GM12878 (cell line): ENCODE data around the gene CAVIN2.

Experiments used
- E2F4 ChIP-seq: IDR thresholded peaks from 2 replicates; pipeline ENCODE4 v1.6.1; 2012; ENCODE audit warnings: low read depth, low read length, improper control_type of control experiment
- EGR1 ChIP-seq, 2 experiments: IDR thresholded peaks; 1 replicate in 1 of 2; 2 replicates in 1 of 2; pipeline ENCODE4 v1.6.1; 2011 to 2012; ENCODE audit warnings: low read depth in 2 of 2, low read length in 2 of 2, borderline replicate concordance in 1 of 2, mild to moderate bottlenecking in 1 of 2, moderate library complexity in 1 of 2
- EP300 ChIP-seq, 2 experiments: fragments of 150-350 bp in 1 of 2; IDR thresholded peaks; 2 replicates each; pipeline ENCODE4 v1.6.1; 2011 to 2012; ENCODE audit warnings: low read depth in 2 of 2, low read length in 2 of 2, borderline replicate concordance in 1 of 2, improper control_type of control experiment in 1 of 2, inconsistent platforms in 1 of 2; ENCODE audit not compliant: control insufficient read depth in 1 of 2
- FOXK2 ChIP-seq: fragments of 450-650 bp; IDR thresholded peaks from 2 replicates; pipeline ENCODE4 v1.6.1; 2017; ENCODE audit warnings: mild to moderate bottlenecking, moderate library complexity
- MAX ChIP-seq: IDR thresholded peaks from 2 replicates; pipeline ENCODE4 v1.6.1; 2012; ENCODE audit warnings: low read depth, low read length, improper control_type of control experiment
- MXI1 ChIP-seq: fragments of 150-350 bp; IDR thresholded peaks from 2 replicates; pipeline ENCODE4 v1.6.1; 2011; ENCODE audit warnings: low read depth, mild to moderate bottlenecking, inconsistent platforms, low read length, improper control_type of control experiment
- NBN ChIP-seq: fragments of 450-650 bp; IDR thresholded peaks from 2 replicates; pipeline ENCODE4 v1.6.1; 2016
- NRF1 ChIP-seq: conservative IDR thresholded peaks from 2 replicates; pipeline ENCODE4 v1.6.1; 2011; ENCODE audit warnings: mild to moderate bottlenecking, low read depth, low read length, improper control_type of control experiment
- POLR2A ChIP-seq: IDR thresholded peaks from 2 replicates; pipeline ENCODE4 v1.6.1; 2011; ENCODE audit warnings: low read depth, mild to moderate bottlenecking, low read length
- STAT3 ChIP-seq: IDR thresholded peaks from 2 replicates; pipeline ENCODE4 v1.6.1; 2011; ENCODE audit warnings: low read depth, low read length, improper control_type of control experiment
- TAF1 ChIP-seq: IDR thresholded peaks from 2 replicates; pipeline ENCODE4 v1.6.1; 2011; ENCODE audit warnings: mild to moderate bottlenecking, low read depth, low read length, borderline replicate concordance
- TF ChIP-seq, protein P1 (sequence below), 3 experiments: IDR thresholded peaks in 2 of 3; conservative IDR thresholded peaks in 1 of 3; 2 replicates each; pipeline ENCODE4 v1.5.1; 2011; ENCODE audit warnings: low read depth in 3 of 3, low read length in 3 of 3, mild to moderate bottlenecking in 3 of 3, control low read depth in 2 of 3, moderate library complexity in 2 of 3, inconsistent platforms in 1 of 3, mixed read lengths in 1 of 3; ENCODE audit not compliant: control insufficient read depth in 2 of 3, insufficient read depth in 1 of 3; ENCODE audit errors: extremely low read depth in 1 of 3

GRCh38 chr2:191851158-191851557, 4.3 kb upstream of the CAVIN2 start:
- TF ChIP-seq, protein P1, sequence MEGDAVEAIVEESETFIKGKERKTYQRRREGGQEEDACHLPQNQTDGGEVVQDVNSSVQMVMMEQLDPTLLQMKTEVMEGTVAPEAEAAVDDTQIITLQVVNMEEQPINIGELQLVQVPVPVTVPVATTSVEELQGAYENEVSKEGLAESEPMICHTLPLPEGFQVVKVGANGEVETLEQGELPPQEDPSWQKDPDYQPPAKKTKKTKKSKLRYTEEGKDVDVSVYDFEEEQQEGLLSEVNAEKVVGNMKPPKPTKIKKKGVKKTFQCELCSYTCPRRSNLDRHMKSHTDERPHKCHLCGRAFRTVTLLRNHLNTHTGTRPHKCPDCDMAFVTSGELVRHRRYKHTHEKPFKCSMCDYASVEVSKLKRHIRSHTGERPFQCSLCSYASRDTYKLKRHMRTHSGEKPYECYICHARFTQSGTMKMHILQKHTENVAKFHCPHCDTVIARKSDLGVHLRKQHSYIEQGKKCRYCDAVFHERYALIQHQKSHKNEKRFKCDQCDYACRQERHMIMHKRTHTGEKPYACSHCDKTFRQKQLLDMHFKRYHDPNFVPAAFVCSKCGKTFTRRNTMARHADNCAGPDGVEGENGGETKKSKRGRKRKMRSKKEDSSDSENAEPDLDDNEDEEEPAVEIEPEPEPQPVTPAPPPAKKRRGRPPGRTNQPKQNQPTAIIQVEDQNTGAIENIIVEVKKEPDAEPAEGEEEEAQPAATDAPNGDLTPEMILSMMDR (IDR thresholded peaks at IDR 0.05 in 2 of 3, conservative IDR thresholded peaks at IDR 0.05 in 1 of 3; ENCODE audit: control insufficient read depth in 2 of 3, extremely low read depth in 1 of 3, insufficient read depth in 1 of 3, low read depth in 3 of 3, low read length in 3 of 3) = no peak
- TF ChIP-seq EP300 (IDR thresholded peaks at IDR 0.05; ENCODE audit: borderline replicate concordance in 1 of 2, control insufficient read depth in 1 of 2, low read depth in 2 of 2, low read length in 2 of 2) (no peak), NRF1 (no peak), TAF1 (no peak), POLR2A (no peak), STAT3 (no peak), MAX (no peak), NBN (no peak), EGR1 (IDR thresholded peaks at IDR 0.05; ENCODE audit: borderline replicate concordance in 1 of 2, low read depth in 2 of 2, low read length in 2 of 2) (no peak), E2F4 (no peak), MXI1 (no peak), FOXK2 (no peak)
